Measurements from ENCODE around the gene KCTD21. TPM values are rescaled to one million over a fixed set of nuclear protein-coding genes. Genes with fewer than 3 reads are reported as not detected.

Gene KCTD21
- total and polyA plus RNA-seq, 2 experiments from 2014 or later: 4.7 to 8.2 TPM

- Histone ChIP-seq H3K4me1 (ENCODE audit: insufficient read depth) (no peaks in the 10 kb centered on the region), H3K4me2 (no peak overlapping the region), H3K36me3 (replicated peaks; ENCODE audit: insufficient read depth, low read depth) (no peaks in the 10 kb centered on the region), H4K20me1 (ENCODE audit: insufficient read depth, poor library complexity, severe bottlenecking) (no peaks in the 10 kb centered on the region), H3K9me3 (ENCODE audit: low read depth) (no peaks in the 10 kb centered on the region), H2AFZ (no peak overlapping the region), H3K4me3 (no peak overlapping the region), H3K9me2 (replicated peaks; ENCODE audit: insufficient read depth) (no peaks in the 10 kb centered on the region), H3K27ac (no peak overlapping the region), H3K27me3 (no peaks in the 10 kb centered on the region), H3K79me2 (no peaks in the 10 kb centered on the region)
- no peak for DNase-seq (ENCODE audit: low spot score)
- TF ChIP-seq EZH2phosphoT487 (IDR thresholded peaks at IDR 0.05; ENCODE audit: low read depth, severe bottlenecking, unreplicated experiment) (no peak), EZH2 (IDR thresholded peaks at IDR 0.05; ENCODE audit: borderline replicate concordance) (no peak), CTCF (IDR thresholded peaks at IDR 0.05; ENCODE audit: poor library complexity) (no peak)
Measured at GRCh38 chr11:78231962-78232501, 43.6 kb upstream of the KCTD21 start.

GRCh38 chr11:78230161-78230877, 41.9 kb upstream of the KCTD21 start:
- Histone ChIP-seq H3K9me2 (replicated peaks; ENCODE audit: insufficient read depth) (no peaks in the 10 kb centered on the region), H3K4me1 (ENCODE audit: insufficient read depth) (no peaks in the 10 kb centered on the region), H3K79me2 (no peaks in the 10 kb centered on the region), H3K27ac (no peak overlapping the region), H3K9me3 (ENCODE audit: low read depth) (no peaks in the 10 kb centered on the region), H3K36me3 (replicated peaks; ENCODE audit: insufficient read depth, low read depth) (no peaks in the 10 kb centered on the region), H3K4me3 (no peak overlapping the region), H3K27me3 (no peaks in the 10 kb centered on the region), H2AFZ (no peak overlapping the region), H4K20me1 (ENCODE audit: insufficient read depth, poor library complexity, severe bottlenecking) (no peaks in the 10 kb centered on the region), H3K4me2 (no peak overlapping the region)
- 93% methylated on average over 7 of the region's 7 CpGs for WGBS (ENCODE audit: low lambda C conversion rate, missing lambda C conversion rate)
- TF ChIP-seq EZH2phosphoT487 (IDR thresholded peaks at IDR 0.05; ENCODE audit: low read depth, severe bottlenecking, unreplicated experiment): no peak
- no peak for TF ChIP-seq EZH2 (IDR thresholded peaks at IDR 0.05; ENCODE audit: borderline replicate concordance)
- no peak for TF ChIP-seq CTCF (IDR thresholded peaks at IDR 0.05; ENCODE audit: poor library complexity)
- no peak for DNase-seq (ENCODE audit: low spot score)

- TF ChIP-seq EZH2phosphoT487 (IDR thresholded peaks at IDR 0.05; ENCODE audit: low read depth, severe bottlenecking, unreplicated experiment) (no peak), CTCF (IDR thresholded peaks at IDR 0.05; ENCODE audit: poor library complexity) (no peak), EZH2 (IDR thresholded peaks at IDR 0.05; ENCODE audit: borderline replicate concordance) (no peak)
- Histone ChIP-seq H3K9me2 (replicated peaks; ENCODE audit: insufficient read depth) (no peaks in the 10 kb centered on the region), H3K36me3 (replicated peaks; ENCODE audit: insufficient read depth, low read depth) (no peaks in the 10 kb centered on the region), H3K9me3 (ENCODE audit: low read depth) (no peaks in the 10 kb centered on the region), H3K4me3 (no peak overlapping the region), H3K4me1 (ENCODE audit: insufficient read depth) (no peaks in the 10 kb centered on the region), H2AFZ (no peak overlapping the region), H4K20me1 (ENCODE audit: insufficient read depth, poor library complexity, severe bottlenecking) (no peaks in the 10 kb centered on the region), H3K79me2 (no peaks in the 10 kb centered on the region), H3K27ac (no peak overlapping the region), H3K4me2 (no peak overlapping the region), H3K27me3 (no peaks in the 10 kb centered on the region)
- WGBS (ENCODE audit: low lambda C conversion rate, missing lambda C conversion rate): 90% methylated on average over 2 of the region's 2 CpGs
- no peak for DNase-seq (ENCODE audit: low spot score)
Measured at GRCh38 chr11:78229106-78229505, 40.7 kb upstream of the KCTD21 start.

Data from hepatocyte (in vitro differentiated cells).